ENCODE results near the gene WASHC2A. TPM values are rescaled to one million over a fixed set of nuclear protein-coding genes. Genes with fewer than 3 reads are reported as not detected.

Gene WASHC2A, protein sequence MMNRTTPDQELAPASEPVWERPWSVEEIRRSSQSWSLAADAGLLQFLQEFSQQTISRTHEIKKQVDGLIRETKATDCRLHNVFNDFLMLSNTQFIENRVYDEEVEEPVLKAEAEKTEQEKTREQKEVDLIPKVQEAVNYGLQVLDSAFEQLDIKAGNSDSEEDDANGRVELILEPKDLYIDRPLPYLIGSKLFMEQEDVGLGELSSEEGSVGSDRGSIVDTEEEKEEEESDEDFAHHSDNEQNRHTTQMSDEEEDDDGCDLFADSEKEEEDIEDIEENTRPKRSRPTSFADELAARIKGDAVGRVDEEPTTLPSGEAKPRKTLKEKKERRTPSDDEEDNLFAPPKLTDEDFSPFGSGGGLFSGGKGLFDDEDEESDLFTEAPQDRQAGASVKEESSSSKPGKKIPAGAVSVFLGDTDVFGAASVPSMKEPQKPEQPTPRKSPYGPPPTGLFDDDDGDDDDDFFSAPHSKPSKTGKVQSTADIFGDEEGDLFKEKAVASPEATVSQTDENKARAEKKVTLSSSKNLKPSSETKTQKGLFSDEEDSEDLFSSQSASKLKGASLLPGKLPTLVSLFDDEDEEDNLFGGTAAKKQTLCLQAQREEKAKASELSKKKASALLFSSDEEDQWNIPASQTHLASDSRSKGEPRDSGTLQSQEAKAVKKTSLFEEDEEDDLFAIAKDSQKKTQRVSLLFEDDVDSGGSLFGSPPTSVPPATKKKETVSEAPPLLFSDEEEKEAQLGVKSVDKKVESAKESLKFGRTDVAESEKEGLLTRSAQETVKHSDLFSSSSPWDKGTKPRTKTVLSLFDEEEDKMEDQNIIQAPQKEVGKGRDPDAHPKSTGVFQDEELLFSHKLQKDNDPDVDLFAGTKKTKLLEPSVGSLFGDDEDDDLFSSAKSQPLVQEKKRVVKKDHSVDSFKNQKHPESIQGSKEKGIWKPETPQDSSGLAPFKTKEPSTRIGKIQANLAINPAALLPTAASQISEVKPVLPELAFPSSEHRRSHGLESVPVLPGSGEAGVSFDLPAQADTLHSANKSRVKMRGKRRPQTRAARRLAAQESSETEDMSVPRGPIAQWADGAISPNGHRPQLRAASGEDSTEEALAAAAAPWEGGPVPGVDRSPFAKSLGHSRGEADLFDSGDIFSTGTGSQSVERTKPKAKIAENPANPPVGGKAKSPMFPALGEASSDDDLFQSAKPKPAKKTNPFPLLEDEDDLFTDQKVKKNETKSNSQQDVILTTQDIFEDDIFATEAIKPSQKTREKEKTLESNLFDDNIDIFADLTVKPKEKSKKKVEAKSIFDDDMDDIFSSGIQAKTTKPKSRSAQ (N-terminal part only)
- total RNA-seq (2022; extraction: Qiagen RNA extraction; ENCODE audit: low read depth) = 12.2 to 15.4 TPM (median 12.7 TPM) in 5 replicates

DNA sequence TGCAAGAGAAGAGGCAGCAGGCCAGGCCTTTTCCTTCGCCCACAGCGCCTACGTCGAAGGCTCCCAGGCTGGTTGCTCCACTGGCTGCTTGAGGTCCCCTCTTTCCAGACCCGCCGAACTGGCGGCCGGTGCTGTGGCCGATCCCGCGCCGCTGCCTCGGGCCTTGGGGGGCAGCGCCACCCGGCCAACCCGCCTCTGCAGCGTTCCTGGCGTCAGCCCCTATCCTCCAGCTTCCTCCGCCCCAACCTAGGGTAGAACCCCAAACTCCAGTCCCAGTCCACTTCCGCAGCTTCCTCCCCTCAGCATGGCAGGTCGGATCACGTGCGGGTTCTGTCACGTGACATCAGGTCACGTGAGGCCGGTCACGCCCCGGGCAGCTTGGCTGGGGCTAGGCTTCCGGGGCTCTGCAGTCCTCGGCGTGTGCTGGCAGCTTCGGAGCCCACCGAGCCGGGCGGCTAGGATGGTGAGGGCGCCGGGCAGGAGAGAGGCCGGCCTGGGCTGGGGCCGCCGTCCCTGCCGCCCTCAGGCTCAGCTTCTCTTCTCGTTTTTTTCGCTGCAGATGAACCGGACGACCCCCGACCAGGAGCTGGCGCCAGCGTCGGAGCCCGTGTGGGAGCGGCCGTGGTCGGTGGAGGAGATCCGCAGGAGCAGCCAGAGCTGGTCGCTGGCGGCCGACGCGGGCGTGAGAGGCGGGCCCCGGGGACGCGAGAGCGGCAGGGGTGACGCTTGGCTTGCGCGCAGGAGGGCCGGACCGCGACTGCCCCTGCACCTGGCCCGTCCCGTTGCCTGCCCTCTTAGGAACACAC is at the start of gene WASHC2A:
WASHC2A (plus strand) TSS at position 409 of the 806 bp plus-strand sequence; CDS start at position 461, 52 bp downstream.

Other genes with a start within 250 kb of the WASHC2A start
- 12.9 to 19.6 TPM (median 19.3 TPM) in 5 replicates for gene PARG, start 125.9 kb upstream of the WASHC2A start, total RNA-seq (2022; extraction: Qiagen RNA extraction; ENCODE audit: low read depth)
- gene TIMM23B, start 125.9 kb upstream of the WASHC2A start, total RNA-seq (2022; extraction: Qiagen RNA extraction; ENCODE audit: low read depth) = 14.8 to 22.6 TPM (median 19.3 TPM) in 5 replicates
- 6.8 to 9.7 TPM (median 8.6 TPM) in 5 replicates for gene AGAP6, start 79.5 kb upstream of the WASHC2A start, total RNA-seq (2022; extraction: Qiagen RNA extraction; ENCODE audit: low read depth)
- gene ASAH2, start 183.6 kb downstream of the WASHC2A start, total RNA-seq (2022; extraction: Qiagen RNA extraction; ENCODE audit: low read depth) = 0.38 to 5.0 TPM (median 2.9 TPM) in 5 replicates

All from A549 treated with GW870086 at 1 μM for 4 hours (cell line).